Esophagus squamous epithelium (tissue), 5 donors: Measurements from ENCODE around the gene VAT1L. TPM values are rescaled to one million over a fixed set of nuclear protein-coding genes. Genes with fewer than 3 reads are reported as not detected.

Experiments
- DNase-seq: peaks from one replicate; lab custom pipeline; 2025; lab: John Stamatoyannopoulos, UW
- H3K27ac ChIP-seq, 4 donors: fragments of 200-600 bp; sonication (generic); one replicate each; pipeline ENCODE4 v1.5.1; 2016 to 2019; ENCODE audit warnings: mild to moderate bottlenecking in 1 of 4
- H3K27me3 ChIP-seq, 4 donors: fragments of 200-600 bp; sonication (generic); 1 replicate in 3 of 4; 2 replicates in 1 of 4; pipeline versions ENCODE4 v1.5.1 to v1.6.0; 2017 to 2021; ENCODE audit warnings: antibody characterized with exemption in 1 of 4
- H3K36me3 ChIP-seq, 3 donors: fragments of 200-600 bp; sonication (generic); one replicate each; pipeline ENCODE4 v1.5.1; 2016 to 2019
- H3K4me1 ChIP-seq, 3 donors: fragments of 200-600 bp; sonication (generic); one replicate each; pipeline ENCODE4 v1.5.1; 2017 to 2019
- H3K4me3 ChIP-seq, 4 donors: fragments of 200-600 bp; sonication (generic); 1 replicate in 3 of 4; 2 replicates in 1 of 4; pipeline ENCODE4 v1.5.1; 2016 to 2019; ENCODE audit warnings: mild to moderate bottlenecking in 2 of 4, moderate library complexity in 1 of 4
- H3K9me3 ChIP-seq, 3 donors: fragments of 200-600 bp; sonication (generic); one replicate each; pipeline ENCODE4 v1.5.1; 2016 to 2019
- CTCF ChIP-seq, 6 experiments: fragments of 450-650 bp in 4 of 6; fragments of 200-600 bp in 2 of 6; sonication (generic) in 2 of 6; IDR thresholded peaks; one replicate each; pipeline ENCODE4 v1.5.1; 2016 to 2019; ENCODE audit warnings: antibody characterized with exemption in 6 of 6, mild to moderate bottlenecking in 4 of 6, moderate library complexity in 4 of 6
- POLR2A ChIP-seq, 4 donors: fragments of 450-650 bp; IDR thresholded peaks; one replicate each; pipeline ENCODE4 v1.6.1; 2017; ENCODE audit warnings: antibody characterized with exemption in 4 of 4, mild to moderate bottlenecking in 4 of 4, moderate library complexity in 3 of 4
- WGBS, 2 donors: methylation state at CpG; one replicate each; pipeline ENCODE4 v1.1.5; 2018; 5-methylcytosine and 5-hydroxymethylcytosine counted together
- intact Hi-C: fragments of 100-400 bp; cut with DNase I; formaldehyde crosslinking; loops from one replicate; pipeline ENCODE4 v1.15.0; 2022
- total RNA-seq, 4 donors: library from RNA; depleted of rRNA; stranded (reverse); fragments of >200 nt; gene quantifications; one replicate each; pipeline ENCODE4 v1.1.0, GENCODE V29; 2016
- donor health status: DM: yes; HTN: yes; CAD: no.

Gene VAT1L
- total RNA-seq, 4 donors from 2014 or later: 0.56 TPM; not detected in 3

- peaks cover 0 to 3% (median 0%) of the 10 kb centered on the region in 4 donors for H3K27me3 ChIP-seq
- DNase-seq: no peak
- H3K9me3 ChIP-seq: no peaks in the 10 kb centered on the region
- H3K4me1 ChIP-seq: peaks cover 0 to 15% (median 0%) of the 10 kb centered on the region in 3 donors
- WGBS, 2 donors: 63 to 69% methylated on average over 8 of the region's 8 CpGs
- no peaks in the 10 kb centered on the region for H3K36me3 ChIP-seq
- H3K4me3 ChIP-seq: no peak overlapping the region
- intact Hi-C loops: no loop called here
- no peak for TF ChIP-seq POLR2A (IDR thresholded peaks at IDR 0.05)
- no peak for TF ChIP-seq CTCF (IDR thresholded peaks at IDR 0.05)
- H3K27ac ChIP-seq: no peak overlapping the region
Observed at GRCh38 chr16:77919761-77920415, 131.5 kb downstream of the VAT1L start.

- H3K27ac ChIP-seq: no peak overlapping the region
- TF ChIP-seq POLR2A (IDR thresholded peaks at IDR 0.05) (no peak), CTCF (IDR thresholded peaks at IDR 0.05) (no peak)
- no peak overlapping the region for H3K4me3 ChIP-seq
- intact Hi-C loops: no loop called here
- 62 to 68% methylated on average over 4 of the region's 4 CpGs for WGBS, 2 donors
- peaks cover 0 to 3% (median 0%) of the 10 kb centered on the region in 4 donors for H3K27me3 ChIP-seq
- no peak for DNase-seq
- no peaks in the 10 kb centered on the region for H3K9me3 ChIP-seq
- H3K36me3 ChIP-seq: no peaks in the 10 kb centered on the region
- H3K4me1 ChIP-seq: peaks cover 0 to 15% (median 0%) of the 10 kb centered on the region in 3 donors
Observed at GRCh38 chr16:77920984-77921383, 132.6 kb downstream of the VAT1L start.

- DNase-seq: no peak
- Histone ChIP-seq H3K4me1 (peaks cover 0 to 15% (median 0%) of the 10 kb centered on the region in 3 donors), H3K4me3 (no peak overlapping the region), H3K36me3 (no peaks in the 10 kb centered on the region), H3K27ac (no peak overlapping the region), H3K9me3 (no peaks in the 10 kb centered on the region), H3K27me3 (peaks cover 0 to 3% (median 0%) of the 10 kb centered on the region in 4 donors)
- 66 to 79% methylated on average over 6 of the region's 6 CpGs for WGBS, 2 donors
- intact Hi-C loops: no loop called here
- TF ChIP-seq CTCF (IDR thresholded peaks at IDR 0.05) (no peak), POLR2A (IDR thresholded peaks at IDR 0.05) (no peak)
Observed at GRCh38 chr16:77922228-77922754, 133.9 kb downstream of the VAT1L start.

GRCh38 chr16:77925531-77925930, 137.2 kb downstream of the VAT1L start:
- WGBS, 2 donors: 82% methylated on average over 4 of the region's 4 CpGs
- Histone ChIP-seq H3K27ac (no peak overlapping the region), H3K4me1 (no peaks in the 10 kb centered on the region), H3K27me3 (peaks cover 0 to 3% (median 0%) of the 10 kb centered on the region in 4 donors), H3K4me3 (no peak overlapping the region), H3K36me3 (no peaks in the 10 kb centered on the region), H3K9me3 (no peaks in the 10 kb centered on the region)
- intact Hi-C loops: no loop called here
- DNase-seq: no peak
- no peak for TF ChIP-seq CTCF (IDR thresholded peaks at IDR 0.05)
- no peak for TF ChIP-seq POLR2A (IDR thresholded peaks at IDR 0.05)

GRCh38 chr16:77928096-77928495, 139.7 kb downstream of the VAT1L start:
- Histone ChIP-seq H3K27me3 (peaks cover 0 to 5% (median 0%) of the 10 kb centered on the region in 4 donors), H3K27ac (no peak overlapping the region), H3K36me3 (no peaks in the 10 kb centered on the region), H3K4me3 (no peak overlapping the region), H3K9me3 (no peaks in the 10 kb centered on the region), H3K4me1 (no peaks in the 10 kb centered on the region)
- TF ChIP-seq CTCF (IDR thresholded peaks at IDR 0.05) (no peak), POLR2A (IDR thresholded peaks at IDR 0.05) (no peak)
- DNase-seq: no peak
- intact Hi-C loops: no loop called here
